Mammary epithelial cell (primary cell): ENCODE data around the gene SLC25A21.

Experiments used
- CTCF ChIP-seq, 2 donors: IDR thresholded peaks in 1 of 2; conservative IDR thresholded peaks in 1 of 2; 2 replicates each; pipeline ENCODE4 v1.5.1; 2011 to 2012; ENCODE audit warnings: inconsistent platforms in 2 of 2, low read length in 2 of 2, mild to moderate bottlenecking in 2 of 2, control low read depth in 1 of 2, low read depth in 1 of 2; ENCODE audit not compliant: insufficient read depth in 1 of 2; ENCODE audit errors: extremely low read depth in 1 of 2
- EZH2 ChIP-seq: IDR thresholded peaks from 2 replicates; pipeline ENCODE4 v1.6.1; 2012; ENCODE audit warnings: low read length, inconsistent platforms, borderline replicate concordance

GRCh38 chr14:37131205-37131604 lies 41.2 kb downstream of the SLC25A21 start:
- TF ChIP-seq CTCF (conservative IDR thresholded peaks at IDR 0.05 in 1 of 2, IDR thresholded peaks at IDR 0.05 in 1 of 2; ENCODE audit: extremely low read depth in 1 of 2, insufficient read depth in 1 of 2, low read depth in 1 of 2, low read length in 2 of 2): no peak
- TF ChIP-seq EZH2: no peak
